A172 (cell line): ENCODE results near the gene BCL2L11. TPM values are rescaled to one million over a fixed set of nuclear protein-coding genes. Genes with fewer than 3 reads are reported as not detected.

Experiments
- DNase-seq: peaks from one replicate; pipeline ENCODE4 v3.0.0-alpha.2; 2015; ENCODE audit warnings: low spot score
- total RNA-seq: library from RNA; depleted of rRNA; stranded (reverse); fragments of >200 nt; shearing (Covaris generic); gene quantifications from 2 replicates; pipeline ENCODE4 v1.2.3, GENCODE V29; 2014

Gene BCL2L11
- total RNA-seq, 1 experiment from 2014 or later: 9.3 TPM

- peak; percentile 82 for DNase-seq
Measured at GRCh38 chr2:111117598-111118480, 2.9 kb upstream of the BCL2L11 start.

- no peak for DNase-seq
Measured at GRCh38 chr2:111118481-111118980, 2.2 kb upstream of the BCL2L11 start.

GRCh38 chr2:111118981-111119821, 1.5 kb upstream of the BCL2L11 start:
- no peak for DNase-seq

GRCh38 chr2:111119822-111120252, 877 bp upstream of the BCL2L11 start:
- DNase-seq: no peak

GRCh38 chr2:111121028-111121827, 514 bp downstream of the BCL2L11 start:
- DNase-seq: no peak

- DNase-seq: peak; percentile 62
Measured at GRCh38 chr2:111121828-111122630, 1.3 kb downstream of the BCL2L11 start.

- peak; percentile 65 for DNase-seq
Measured at GRCh38 chr2:111122631-111123421, 2.1 kb downstream of the BCL2L11 start.

- DNase-seq: no peak
Measured at GRCh38 chr2:111123751-111124150, 3.0 kb downstream of the BCL2L11 start.

GRCh38 chr2:111126581-111126980, 5.9 kb downstream of the BCL2L11 start:
- DNase-seq: no peak

GRCh38 chr2:111127351-111127750, 6.6 kb downstream of the BCL2L11 start:
- no peak for DNase-seq

GRCh38 chr2:111128096-111128495, 7.4 kb downstream of the BCL2L11 start:
- no peak for DNase-seq

GRCh38 chr2:111133603-111134002, 12.9 kb downstream of the BCL2L11 start:
- no peak for DNase-seq

- DNase-seq: no peak
Measured at GRCh38 chr2:111134055-111134454, 13.3 kb downstream of the BCL2L11 start.

- no peak for DNase-seq
Measured at GRCh38 chr2:111135237-111135909, 14.7 kb downstream of the BCL2L11 start.

GRCh38 chr2:111135910-111136297, 15.2 kb downstream of the BCL2L11 start:
- DNase-seq: peak; percentile 84

GRCh38 chr2:111138839-111139238, 18.1 kb downstream of the BCL2L11 start:
- DNase-seq: no peak

- no peak for DNase-seq
Measured at GRCh38 chr2:111139637-111140317, 19.1 kb downstream of the BCL2L11 start.

GRCh38 chr2:111140815-111141214, 20.1 kb downstream of the BCL2L11 start:
- DNase-seq: no peak

GRCh38 chr2:111142101-111142500, 21.4 kb downstream of the BCL2L11 start:
- DNase-seq: no peak
